OCI-LY3 (cell line): Measurements from ENCODE around the gene LNPEP.

Experiments used
- CTCF ChIP-seq: fragments of 200-600, 300-600 bp; sonication (generic); IDR thresholded peaks from 2 replicates; pipeline ENCODE4 v1.5.1; 2014; ENCODE audit warnings: antibody characterized with exemption, low read length, low read depth
- EZH2phosphoT487 ChIP-seq: fragments of 200-600 bp; shearing (Covaris generic); IDR thresholded peaks from 2 replicates; pipeline ENCODE4 v1.6.1; 2018; ENCODE audit warnings: antibody characterized with exemption, mixed run types, low read depth

GRCh38 chr5:96924016-96924443 is 11.8 kb upstream of the LNPEP start:
- TF ChIP-seq CTCF (no peak), EZH2phosphoT487 (no peak)
